HEK293 (cell line): Measurements from ENCODE around the gene ZNF831.
A peak's percentile ranks its signal among the peaks of the same experiment; 100 is the strongest.

ENCODE experiments used
- CTCF ChIA-PET: fragments of 350-600 bp; formaldehyde crosslinking; extraction: SDS; loops from one replicate; lab custom pipeline; 2021; ENCODE audit warnings: antibody characterized with exemption; lab: Yijun Ruan, JAX
- POLR2A ChIA-PET: fragments of 300-600 bp; formaldehyde crosslinking; extraction: SDS; loops from one replicate; lab custom pipeline; 2020; ENCODE audit warnings: antibody characterized with exemption, inconsistent platforms; lab: Yijun Ruan, JAX
- H3K27ac ChIP-seq: fragments of 200-500 bp; sonication (Bioruptor generic); 2 replicates; pipeline ENCODE4 v1.5.1; 2014; ENCODE audit warnings: low read depth, low read length, control low read depth, inconsistent platforms; ENCODE audit errors: extremely low read depth
- H3K36me3 ChIP-seq, 2 experiments: fragments of 200-500 bp in 1 of 2; sonication (Bioruptor generic) in 1 of 2; 1 replicate in 1 of 2; 2 replicates in 1 of 2; pipeline ENCODE4 v1.5.1; 2014 to 2017; ENCODE audit warnings: inconsistent platforms in 2 of 2, low read length in 2 of 2; ENCODE audit not compliant: control insufficient read depth in 2 of 2, insufficient read depth in 1 of 2
- H3K4me1 ChIP-seq: fragments of 200-500 bp; sonication (Bioruptor generic); 2 replicates; pipeline ENCODE4 v1.5.1; 2014; ENCODE audit warnings: mild to moderate bottlenecking, low read length, inconsistent platforms; ENCODE audit not compliant: control insufficient read depth, insufficient read depth
- H3K4me3 ChIP-seq: 2 replicates; pipeline ENCODE4 v1.5.1; 2011; ENCODE audit warnings: low read depth, mild to moderate bottlenecking, control low read depth, low read length, moderate library complexity
- H3K9me3 ChIP-seq: fragments of 200-500 bp; sonication (Bioruptor generic); 2 replicates; pipeline ENCODE4 v1.5.1; 2014; ENCODE audit warnings: low read depth, low read length, inconsistent platforms; ENCODE audit not compliant: control insufficient read depth, insufficient read depth
- GLIS2 ChIP-seq: fragments of 450-650 bp; formaldehyde crosslinking; IDR thresholded peaks from 2 replicates; pipeline ENCODE4 v1.5.1; 2016; ENCODE audit warnings: missing biosample characterization, missing genetic modification characterization
- IKZF3 ChIP-seq: fragments of 450-650 bp; IDR thresholded peaks from 2 replicates; pipeline ENCODE4 v1.5.0; 2018; ENCODE audit warnings: missing biosample characterization, mild to moderate bottlenecking, missing genetic modification characterization, moderate library complexity
- SP7 ChIP-seq: fragments of 450-650 bp; formaldehyde crosslinking; IDR thresholded peaks from 2 replicates; pipeline ENCODE4 v1.5.1; 2016; ENCODE audit warnings: missing biosample characterization, missing genetic modification characterization
- WT1 ChIP-seq: fragments of 450-650 bp; formaldehyde crosslinking; IDR thresholded peaks from 2 replicates; pipeline ENCODE4 v1.5.1; 2016; ENCODE audit warnings: missing biosample characterization, missing genetic modification characterization
- ZBTB44 ChIP-seq: fragments of 450-650 bp; IDR thresholded peaks from 2 replicates; pipeline ENCODE4 v1.5.1; 2018; ENCODE audit warnings: missing biosample characterization, mild to moderate bottlenecking, missing genetic modification characterization
- ZBTB48 ChIP-seq: fragments of 450-650 bp; formaldehyde crosslinking; IDR thresholded peaks from 2 replicates; pipeline ENCODE4 v1.5.1; 2016; ENCODE audit warnings: missing biosample characterization, missing genetic modification characterization
- ZNF132 ChIP-seq: fragments of 450-650 bp; formaldehyde crosslinking; IDR thresholded peaks from 2 replicates; pipeline ENCODE4 v1.5.1; 2017; ENCODE audit warnings: missing biosample characterization, missing genetic modification characterization, borderline replicate concordance
- ZNF174 ChIP-seq: fragments of 450-650 bp; formaldehyde crosslinking; IDR thresholded peaks from 2 replicates; pipeline ENCODE4 v1.5.0; 2017; ENCODE audit warnings: missing biosample characterization, mild to moderate bottlenecking, missing genetic modification characterization
- ZNF211 ChIP-seq: fragments of 450-650 bp; formaldehyde crosslinking; IDR thresholded peaks from 2 replicates; pipeline ENCODE4 v1.5.1; 2016; ENCODE audit warnings: low read depth, missing biosample characterization, missing genetic modification characterization
- ZNF280C ChIP-seq: fragments of 450-650 bp; formaldehyde crosslinking; IDR thresholded peaks from 2 replicates; pipeline ENCODE4 v1.5.1; 2016; ENCODE audit warnings: missing biosample characterization, missing genetic modification characterization
- ZNF292 ChIP-seq: fragments of 450-650 bp; formaldehyde crosslinking; IDR thresholded peaks from 2 replicates; pipeline ENCODE4 v1.5.1; 2016; ENCODE audit warnings: low read depth, missing biosample characterization, missing genetic modification characterization, borderline replicate concordance
- ZNF324 ChIP-seq: fragments of 450-650 bp; formaldehyde crosslinking; IDR thresholded peaks from 2 replicates; pipeline ENCODE4 v1.5.1; 2016; ENCODE audit warnings: missing biosample characterization, missing genetic modification characterization
- ZNF416 ChIP-seq: fragments of 450-650 bp; formaldehyde crosslinking; IDR thresholded peaks from 2 replicates; pipeline ENCODE4 v1.5.1; 2016; ENCODE audit warnings: missing biosample characterization, missing genetic modification characterization
- ZNF624 ChIP-seq: fragments of 450-650 bp; formaldehyde crosslinking; IDR thresholded peaks from 2 replicates; pipeline ENCODE4 v1.5.1; 2017; ENCODE audit warnings: missing biosample characterization, missing genetic modification characterization
- ZNF629 ChIP-seq: fragments of 450-650 bp; formaldehyde crosslinking; IDR thresholded peaks from 2 replicates; pipeline ENCODE4 v1.5.1; 2017; ENCODE audit warnings: missing biosample characterization, missing genetic modification characterization
- ZNF785 ChIP-seq: fragments of 450-650 bp; formaldehyde crosslinking; IDR thresholded peaks from 2 replicates; pipeline ENCODE4 v1.5.1; 2016; ENCODE audit warnings: missing biosample characterization, missing genetic modification characterization
- ZNF791 ChIP-seq: fragments of 450-650 bp; formaldehyde crosslinking; IDR thresholded peaks from 2 replicates; pipeline ENCODE4 v1.5.1; 2016; ENCODE audit warnings: missing biosample characterization, missing genetic modification characterization
- ZNF830 ChIP-seq: fragments of 450-650 bp; IDR thresholded peaks from 2 replicates; pipeline ENCODE4 v1.5.0; 2018; ENCODE audit warnings: missing biosample characterization, missing genetic modification characterization, low read depth, mild to moderate bottlenecking, moderate library complexity
- TF ChIP-seq, protein P1 (sequence below): fragments of 450-650 bp; formaldehyde crosslinking; IDR thresholded peaks from 2 replicates; pipeline ENCODE4 v1.5.1; 2016; ENCODE audit warnings: missing biosample characterization, missing genetic modification characterization, borderline replicate concordance
- TF ChIP-seq, protein P2 (sequence below): fragments of 450-650 bp; formaldehyde crosslinking; conservative IDR thresholded peaks from 2 replicates; pipeline ENCODE4 v1.5.1; 2016; ENCODE audit warnings: low read depth, missing biosample characterization, missing genetic modification characterization
- TF ChIP-seq, protein P3 (sequence below): fragments of 450-650 bp; IDR thresholded peaks from 2 replicates; pipeline ENCODE4 v1.5.1; 2018; ENCODE audit warnings: missing biosample characterization, missing genetic modification characterization

Gene ZNF831

GRCh38 chr20:59250293-59250692 is 86.7 kb downstream of the ZNF831 start (continued):
- TF ChIP-seq, protein P1, sequence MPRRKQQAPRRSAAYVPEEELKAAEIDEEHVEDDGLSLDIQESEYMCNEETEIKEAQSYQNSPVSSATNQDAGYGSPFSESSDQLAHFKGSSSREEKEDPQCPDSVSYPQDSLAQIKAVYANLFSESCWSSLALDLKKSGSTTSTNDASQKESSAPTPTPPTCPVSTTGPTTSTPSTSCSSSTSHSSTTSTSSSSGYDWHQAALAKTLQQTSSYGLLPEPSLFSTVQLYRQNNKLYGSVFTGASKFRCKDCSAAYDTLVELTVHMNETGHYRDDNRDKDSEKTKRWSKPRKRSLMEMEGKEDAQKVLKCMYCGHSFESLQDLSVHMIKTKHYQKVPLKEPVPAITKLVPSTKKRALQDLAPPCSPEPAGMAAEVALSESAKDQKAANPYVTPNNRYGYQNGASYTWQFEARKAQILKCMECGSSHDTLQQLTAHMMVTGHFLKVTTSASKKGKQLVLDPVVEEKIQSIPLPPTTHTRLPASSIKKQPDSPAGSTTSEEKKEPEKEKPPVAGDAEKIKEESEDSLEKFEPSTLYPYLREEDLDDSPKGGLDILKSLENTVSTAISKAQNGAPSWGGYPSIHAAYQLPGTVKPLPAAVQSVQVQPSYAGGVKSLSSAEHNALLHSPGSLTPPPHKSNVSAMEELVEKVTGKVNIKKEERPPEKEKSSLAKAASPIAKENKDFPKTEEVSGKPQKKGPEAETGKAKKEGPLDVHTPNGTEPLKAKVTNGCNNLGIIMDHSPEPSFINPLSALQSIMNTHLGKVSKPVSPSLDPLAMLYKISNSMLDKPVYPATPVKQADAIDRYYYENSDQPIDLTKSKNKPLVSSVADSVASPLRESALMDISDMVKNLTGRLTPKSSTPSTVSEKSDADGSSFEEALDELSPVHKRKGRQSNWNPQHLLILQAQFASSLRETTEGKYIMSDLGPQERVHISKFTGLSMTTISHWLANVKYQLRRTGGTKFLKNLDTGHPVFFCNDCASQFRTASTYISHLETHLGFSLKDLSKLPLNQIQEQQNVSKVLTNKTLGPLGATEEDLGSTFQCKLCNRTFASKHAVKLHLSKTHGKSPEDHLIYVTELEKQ, result no peak

GRCh38 chr20:59253325-59253724 is 89.7 kb downstream of the ZNF831 start:
- Histone ChIP-seq H3K9me3 (no peaks in the 10 kb centered on the region), H3K4me1 (no peaks in the 10 kb centered on the region), H3K36me3 (no peaks in the 10 kb centered on the region), H3K27ac (no peak overlapping the region), H3K4me3 (no peak overlapping the region)
- TF ChIP-seq ZBTB48 (tag by site-specific recombination) (no peak), ZNF629 (tag by site-specific recombination) (no peak), SP7 (tag by site-specific recombination) (no peak), ZNF624 (tag by site-specific recombination) (no peak), ZNF416 (tag by site-specific recombination) (no peak), ZNF324 (no peak), WT1 (tag by site-specific recombination) (no peak)
- CTCF ChIA-PET, result interaction anchor here (0.6 to 0.7 kb wide), 3 partner anchors 8 to 57 kb away, joined by 3 to 4 read pairs (median 3); no protein-coding TSS in a partner anchor
- POLR2A ChIA-PET, result no interaction called here

DNA sequence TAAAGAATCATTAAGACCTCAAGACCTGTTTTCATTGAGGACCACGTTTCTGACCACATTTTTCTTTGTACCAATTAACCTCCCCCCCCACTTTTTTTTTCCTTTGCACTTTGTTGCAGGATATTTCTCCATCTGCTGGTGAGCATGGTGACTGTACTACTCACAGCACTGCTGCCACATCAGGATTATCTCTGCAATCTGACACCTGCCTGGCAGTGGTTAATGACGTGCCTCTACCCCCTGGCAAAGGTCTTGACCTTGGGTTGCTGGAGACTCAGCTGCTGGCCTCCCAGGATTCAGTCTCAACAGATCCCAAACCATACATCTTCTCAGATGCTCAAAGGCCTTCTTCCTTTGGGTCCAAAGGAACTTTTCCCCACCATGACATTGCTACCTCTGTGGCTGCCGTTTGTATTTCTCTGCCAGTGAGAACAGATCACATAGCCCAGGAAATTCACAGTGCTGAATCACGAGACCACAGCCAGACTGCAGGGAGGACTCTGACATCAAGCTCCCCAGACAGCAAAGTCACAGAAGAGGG is 90.2 kb downstream of the ZNF831 start:
- no peaks in the 10 kb centered on the region for H3K36me3 ChIP-seq
- no peak overlapping the region for H3K4me3 ChIP-seq
- no peak overlapping the region for H3K27ac ChIP-seq
- ChIA-PET POLR2A (no interaction called here), CTCF (interaction anchor here (0.6 to 1.2 kb wide), 6 partner anchors 9 to 242 kb away, joined by 3 to 4 read pairs (median 3); no protein-coding TSS in a partner anchor)
- no peaks in the 10 kb centered on the region for H3K9me3 ChIP-seq
- H3K4me1 ChIP-seq, result no peaks in the 10 kb centered on the region
- TF ChIP-seq, protein P2, sequence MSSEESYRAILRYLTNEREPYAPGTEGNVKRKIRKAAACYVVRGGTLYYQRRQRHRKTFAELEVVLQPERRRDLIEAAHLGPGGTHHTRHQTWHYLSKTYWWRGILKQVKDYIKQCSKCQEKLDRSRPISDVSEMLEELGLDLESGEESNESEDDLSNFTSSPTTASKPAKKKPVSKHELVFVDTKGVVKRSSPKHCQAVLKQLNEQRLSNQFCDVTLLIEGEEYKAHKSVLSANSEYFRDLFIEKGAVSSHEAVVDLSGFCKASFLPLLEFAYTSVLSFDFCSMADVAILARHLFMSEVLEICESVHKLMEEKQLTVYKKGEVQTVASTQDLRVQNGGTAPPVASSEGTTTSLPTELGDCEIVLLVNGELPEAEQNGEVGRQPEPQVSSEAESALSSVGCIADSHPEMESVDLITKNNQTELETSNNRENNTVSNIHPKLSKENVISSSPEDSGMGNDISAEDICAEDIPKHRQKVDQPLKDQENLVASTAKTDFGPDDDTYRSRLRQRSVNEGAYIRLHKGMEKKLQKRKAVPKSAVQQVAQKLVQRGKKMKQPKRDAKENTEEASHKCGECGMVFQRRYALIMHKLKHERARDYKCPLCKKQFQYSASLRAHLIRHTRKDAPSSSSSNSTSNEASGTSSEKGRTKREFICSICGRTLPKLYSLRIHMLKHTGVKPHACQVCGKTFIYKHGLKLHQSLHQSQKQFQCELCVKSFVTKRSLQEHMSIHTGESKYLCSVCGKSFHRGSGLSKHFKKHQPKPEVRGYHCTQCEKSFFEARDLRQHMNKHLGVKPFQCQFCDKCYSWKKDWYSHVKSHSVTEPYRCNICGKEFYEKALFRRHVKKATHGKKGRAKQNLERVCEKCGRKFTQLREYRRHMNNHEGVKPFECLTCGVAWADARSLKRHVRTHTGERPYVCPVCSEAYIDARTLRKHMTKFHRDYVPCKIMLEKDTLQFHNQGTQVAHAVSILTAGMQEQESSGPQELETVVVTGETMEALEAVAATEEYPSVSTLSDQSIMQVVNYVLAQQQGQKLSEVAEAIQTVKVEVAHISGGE (tag by site-specific recombination), result no peak
- no peak for TF ChIP-seq ZBTB44 (tag by site-specific recombination)
- no peak for TF ChIP-seq ZNF292 (tag by site-specific recombination)
- no peak for TF ChIP-seq ZNF830 (tag by site-specific recombination)
- TF ChIP-seq GLIS2, result 0 out of 2 replicates have a peak, but pooled peaks have one; percentile 17
- no peak for TF ChIP-seq ZNF280C (tag by site-specific recombination)
- TF ChIP-seq ZNF132 (tag by site-specific recombination), result no peak
- TF ChIP-seq ZNF785 (tag by site-specific recombination), result no peak
- TF ChIP-seq ZNF174 (tag by site-specific recombination), result no peak
- TF ChIP-seq ZNF211 (tag by site-specific recombination), result no peak
- TF ChIP-seq, protein P3, sequence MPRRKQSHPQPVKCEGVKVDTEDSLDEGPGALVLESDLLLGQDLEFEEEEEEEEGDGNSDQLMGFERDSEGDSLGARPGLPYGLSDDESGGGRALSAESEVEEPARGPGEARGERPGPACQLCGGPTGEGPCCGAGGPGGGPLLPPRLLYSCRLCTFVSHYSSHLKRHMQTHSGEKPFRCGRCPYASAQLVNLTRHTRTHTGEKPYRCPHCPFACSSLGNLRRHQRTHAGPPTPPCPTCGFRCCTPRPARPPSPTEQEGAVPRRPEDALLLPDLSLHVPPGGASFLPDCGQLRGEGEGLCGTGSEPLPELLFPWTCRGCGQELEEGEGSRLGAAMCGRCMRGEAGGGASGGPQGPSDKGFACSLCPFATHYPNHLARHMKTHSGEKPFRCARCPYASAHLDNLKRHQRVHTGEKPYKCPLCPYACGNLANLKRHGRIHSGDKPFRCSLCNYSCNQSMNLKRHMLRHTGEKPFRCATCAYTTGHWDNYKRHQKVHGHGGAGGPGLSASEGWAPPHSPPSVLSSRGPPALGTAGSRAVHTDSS (tag by site-specific recombination), result no peak
- no peak for TF ChIP-seq IKZF3
- no peak for TF ChIP-seq ZNF791 (tag by site-specific recombination)
